Activated T-cell treated with anti-CD3 and anti-CD28 coated beads for 24 hours (primary cell): ENCODE data around the gene PRXL2B.

Experiments used
- DNase-seq: peaks from one replicate; pipeline ENCODE4 v3.0.0-alpha.2; 2020; ENCODE audit warnings: low read depth

Gene PRXL2B

DNA sequence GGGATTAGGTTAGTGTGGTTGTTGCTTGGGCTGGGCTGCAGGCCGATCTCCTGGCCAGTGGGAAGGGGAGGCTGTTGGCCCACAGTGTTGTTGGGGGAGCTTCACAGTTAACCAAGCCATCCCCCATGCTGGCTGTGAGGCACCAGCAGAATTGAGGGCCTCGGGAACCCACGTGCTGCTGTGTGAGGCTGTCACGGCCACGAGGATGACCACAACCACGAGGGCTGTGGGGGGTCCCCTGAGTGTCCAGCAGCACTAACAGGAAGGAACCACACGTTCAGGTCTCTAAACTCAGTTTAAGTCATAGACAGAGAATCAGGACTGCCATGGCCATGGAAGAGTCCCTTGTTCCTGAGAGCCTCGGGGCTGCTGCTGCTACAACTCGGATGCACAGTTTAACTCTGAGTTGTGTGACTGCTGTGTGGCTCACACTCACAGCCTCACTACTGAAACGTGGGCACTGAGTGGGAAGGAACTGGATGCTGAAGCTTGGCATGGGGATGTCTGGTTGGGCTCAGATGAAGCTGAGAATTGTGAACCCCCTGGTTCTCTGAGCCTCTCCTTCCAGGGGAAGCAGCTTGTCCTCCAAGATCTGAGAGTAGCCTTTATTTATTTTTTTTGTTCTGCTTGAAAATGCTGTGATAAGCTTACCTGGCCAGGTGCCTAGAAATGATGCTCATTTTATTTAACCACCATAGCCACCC, 51.0 kb downstream of the PRXL2B start:
- no peak for DNase-seq

DNA sequence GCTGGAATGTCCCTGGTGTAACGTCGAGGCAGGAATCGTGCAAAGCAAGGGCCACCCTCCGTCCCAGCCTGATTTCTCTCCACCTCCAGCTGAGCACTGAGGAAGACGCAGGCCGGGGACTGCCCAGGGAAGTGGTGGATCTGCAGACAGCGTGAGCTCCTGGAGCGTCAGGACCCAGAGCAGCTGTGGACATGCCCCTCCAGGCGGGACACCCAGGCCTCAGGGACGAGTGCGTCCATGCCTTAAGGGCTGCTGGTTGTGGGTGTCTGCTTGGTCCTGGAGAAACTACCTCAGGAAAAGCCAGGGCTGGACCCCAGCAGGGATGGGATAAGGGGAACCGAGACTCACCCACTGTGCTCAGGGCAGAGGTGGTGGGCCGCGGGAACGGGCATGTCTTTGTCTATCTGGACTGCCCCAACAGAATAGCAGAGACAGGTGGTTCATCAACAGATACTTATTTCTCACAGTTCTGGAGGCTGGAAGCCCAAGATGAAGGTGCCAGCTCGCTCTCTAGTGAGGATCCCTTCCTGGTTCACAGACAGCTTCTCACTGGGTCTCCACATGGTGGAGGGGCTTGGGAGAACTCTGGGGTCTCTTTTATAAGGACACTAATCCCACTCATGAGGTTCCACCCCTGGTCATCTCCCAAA, 52.0 kb downstream of the PRXL2B start:
- no peak for DNase-seq

DNA sequence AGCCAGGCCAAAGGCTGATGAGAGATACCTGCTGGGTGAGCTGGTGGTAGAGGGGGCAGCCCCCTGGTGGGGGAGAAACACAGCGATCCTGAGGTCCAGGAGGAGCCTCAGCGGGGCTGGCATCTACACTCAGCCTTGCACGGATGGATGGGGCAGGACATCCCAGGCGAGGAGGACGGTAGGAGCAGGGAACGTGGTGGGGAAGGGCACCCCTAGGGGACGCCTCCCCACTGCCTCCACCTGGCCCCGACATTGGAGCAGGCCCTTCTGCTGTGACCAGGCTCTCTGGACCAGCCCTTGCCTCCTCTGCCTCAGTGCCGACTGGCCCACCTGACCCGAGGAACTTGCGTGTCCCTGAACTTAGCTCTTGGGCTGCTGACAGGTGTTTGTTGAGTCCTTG, 52.6 kb downstream of the PRXL2B start:
- DNase-seq: no peak

- no peak for DNase-seq
Observed at GRCh38 chr1:2639607-2640521, 53.3 kb downstream of the PRXL2B start.

DNA sequence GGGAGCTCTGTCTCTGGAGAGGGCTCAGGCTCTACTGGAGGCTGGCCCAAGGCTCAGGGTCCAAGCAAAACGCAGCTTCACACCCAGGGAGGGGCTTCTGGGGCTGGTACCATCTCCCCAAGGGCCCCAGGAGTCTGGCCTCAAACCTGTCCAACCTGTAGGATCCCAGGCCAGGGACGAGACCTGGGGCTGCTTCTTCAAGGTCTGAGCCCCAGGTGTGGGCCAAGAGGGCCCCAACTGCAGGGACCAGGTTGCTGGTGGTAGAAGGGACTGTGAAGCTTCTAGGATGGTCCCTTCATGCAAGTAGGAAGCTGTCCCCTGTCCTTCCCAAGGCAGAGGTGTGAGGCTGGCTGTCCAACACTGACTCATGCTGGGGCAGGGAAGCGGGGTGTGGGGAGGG, 54.0 kb downstream of the PRXL2B start:
- DNase-seq: no peak
